NCI-H2227 (cell line): ENCODE data around the gene GATB.
A peak's percentile ranks its signal among the peaks of the same experiment; 100 is the strongest.

ENCODE experiments used
- DNase-seq: peaks from one replicate; lab custom pipeline; 2025; ENCODE audit not compliant: unreplicated experiment; lab: John Stamatoyannopoulos, UW

Gene GATB

DNA sequence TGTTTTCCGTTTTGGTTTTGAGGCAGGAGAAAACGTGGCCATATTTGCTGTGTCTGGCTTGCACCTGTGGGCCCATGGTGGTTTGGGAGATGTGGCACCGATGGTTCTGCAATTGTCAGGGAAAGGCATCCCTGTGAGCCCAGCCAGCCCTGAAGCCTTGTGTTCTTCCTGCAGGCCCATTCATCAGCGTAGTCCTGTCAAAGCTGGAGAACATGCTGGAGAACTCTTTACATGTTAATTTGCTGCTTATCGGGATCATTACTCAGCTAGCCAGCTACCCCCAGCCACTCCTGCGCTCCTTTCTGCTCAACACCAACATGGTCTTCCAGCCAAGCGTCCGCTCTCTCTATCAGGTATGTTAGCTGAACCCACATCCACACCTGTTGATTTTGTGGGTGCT lies 104.7 kb downstream of the GATB start:
- DNase-seq: no peak

DNA sequence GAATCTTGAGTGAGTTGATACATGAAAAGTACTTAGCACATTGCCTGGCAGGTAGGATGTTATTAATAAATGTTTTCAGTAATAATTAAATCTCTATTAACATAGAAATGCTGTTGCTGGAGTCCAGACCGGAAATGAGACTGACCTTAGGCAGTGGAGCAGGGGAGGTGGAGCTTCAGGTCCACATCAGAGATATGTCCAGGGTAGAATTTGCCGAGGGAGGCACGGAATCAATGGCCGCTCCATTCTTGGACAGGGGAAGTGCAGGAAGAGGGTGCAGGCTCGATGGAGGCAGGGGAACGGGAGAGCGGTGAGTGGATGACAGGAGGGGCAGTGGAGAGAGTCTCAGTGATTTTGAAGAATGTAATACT lies 107.3 kb downstream of the GATB start:
- DNase-seq: no peak

DNA sequence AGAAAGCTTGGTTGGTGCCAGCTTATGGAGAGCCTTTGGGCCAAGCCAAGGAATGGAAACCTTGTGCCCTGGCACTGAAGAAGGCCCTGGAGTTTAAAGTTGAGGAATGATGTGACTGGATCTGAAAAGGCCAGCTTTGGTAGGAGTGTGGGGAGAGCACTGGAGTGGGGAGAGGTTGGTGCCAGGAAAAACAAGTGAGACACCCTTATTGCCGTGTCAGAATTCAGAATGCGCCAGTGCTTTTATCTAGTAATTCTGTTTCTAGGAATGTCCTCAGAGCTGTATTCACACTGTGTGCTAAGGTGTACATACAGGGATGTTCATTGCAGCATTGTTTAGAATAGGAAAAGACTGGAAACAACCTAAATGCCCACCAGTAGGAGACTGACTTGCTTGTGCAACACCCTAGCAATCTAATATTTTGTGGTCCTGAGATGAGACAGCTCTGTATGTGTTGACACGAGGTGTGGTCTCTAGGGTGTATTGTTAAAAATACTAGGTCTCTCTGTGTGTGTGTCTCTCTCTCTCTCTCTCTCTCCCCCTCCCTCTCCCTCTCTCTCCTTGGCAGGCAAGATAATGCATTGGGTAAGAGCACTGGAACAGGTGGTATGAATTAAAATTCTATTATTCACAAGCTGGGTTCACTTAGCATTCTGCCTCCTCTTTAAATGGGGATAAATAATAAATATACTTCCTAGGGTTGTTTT lies 107.8 kb downstream of the GATB start:
- DNase-seq: no peak

DNA sequence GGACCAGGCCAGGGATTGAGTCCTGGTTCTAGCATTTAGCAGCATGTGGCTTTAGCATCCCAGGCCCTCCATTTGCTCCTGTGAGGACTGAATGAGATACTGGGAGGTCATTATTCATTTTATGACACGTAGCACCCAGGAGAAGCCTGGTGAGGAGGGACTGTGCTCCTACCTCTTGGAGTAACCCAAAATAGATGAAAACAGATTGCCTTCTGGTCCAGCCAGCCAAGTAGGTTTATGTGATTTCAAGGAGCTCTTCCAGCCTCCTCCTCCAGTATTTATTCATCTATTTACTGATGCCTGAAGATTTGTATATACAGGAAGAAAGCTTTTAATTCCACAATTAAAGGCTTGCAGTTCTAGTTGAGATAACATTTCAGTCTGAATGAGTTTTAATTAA lies 109.3 kb downstream of the GATB start:
- DNase-seq: no peak

DNA sequence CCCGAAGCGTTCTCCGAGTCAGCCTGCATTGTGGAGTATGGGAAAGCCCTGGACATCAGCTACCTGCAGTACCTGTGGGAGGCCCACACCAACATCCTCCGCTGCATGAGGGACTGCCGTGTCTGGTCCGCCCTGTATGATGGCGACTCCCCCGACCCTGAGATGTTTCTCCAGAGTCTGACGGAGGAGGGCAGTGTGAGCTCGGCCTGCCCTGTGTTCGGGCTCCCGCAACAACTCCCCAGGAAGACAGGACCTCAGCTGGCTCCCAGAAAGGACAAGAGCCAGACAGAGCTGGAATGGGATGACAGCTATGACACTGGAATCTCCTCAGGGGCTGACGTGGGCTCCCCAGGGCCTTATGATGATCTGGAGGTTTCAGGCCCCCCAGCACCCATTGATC lies 111.3 kb downstream of the GATB start:
- no peak for DNase-seq

DNA sequence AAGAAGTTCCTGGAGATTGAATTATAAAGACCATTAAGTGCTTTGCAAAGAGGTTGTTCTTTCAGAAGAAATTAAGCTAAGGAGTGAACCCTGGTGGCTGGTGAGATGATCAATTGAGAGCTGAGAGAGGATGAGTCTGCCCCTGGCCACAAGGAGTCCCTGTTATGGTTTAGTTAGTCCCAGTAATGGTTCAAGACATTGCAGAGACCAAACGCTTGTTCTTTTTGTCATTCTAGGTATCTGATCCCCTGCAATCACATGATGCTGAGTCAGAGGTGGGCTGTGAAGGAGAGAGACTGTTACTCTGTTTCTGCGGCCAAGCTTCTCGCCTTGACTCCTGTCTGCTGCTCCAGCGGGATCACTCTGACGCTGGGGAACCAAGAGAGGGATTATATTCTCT lies 114.5 kb downstream of the GATB start:
- DNase-seq: no peak

DNA sequence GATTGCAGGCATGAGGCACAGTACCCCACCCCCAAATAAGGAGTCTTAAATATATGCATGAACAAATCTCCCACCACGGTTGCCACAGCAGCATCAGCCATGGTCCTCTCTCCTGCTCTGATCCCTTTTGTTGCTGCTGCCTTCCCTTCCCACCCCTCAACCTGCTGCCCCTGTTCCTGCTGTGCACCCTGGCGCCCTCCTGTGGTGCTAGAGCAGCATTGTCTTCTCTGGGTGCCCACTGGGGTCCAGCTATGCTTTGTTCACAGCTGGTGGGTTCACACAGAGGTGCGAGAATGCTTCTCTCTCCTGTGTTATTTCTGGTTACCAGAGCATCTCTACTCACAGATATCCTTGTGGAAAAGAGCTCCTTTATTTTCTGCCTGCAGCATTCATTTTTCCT lies 116.2 kb downstream of the GATB start:
- DNase-seq: peak; percentile 12

DNA sequence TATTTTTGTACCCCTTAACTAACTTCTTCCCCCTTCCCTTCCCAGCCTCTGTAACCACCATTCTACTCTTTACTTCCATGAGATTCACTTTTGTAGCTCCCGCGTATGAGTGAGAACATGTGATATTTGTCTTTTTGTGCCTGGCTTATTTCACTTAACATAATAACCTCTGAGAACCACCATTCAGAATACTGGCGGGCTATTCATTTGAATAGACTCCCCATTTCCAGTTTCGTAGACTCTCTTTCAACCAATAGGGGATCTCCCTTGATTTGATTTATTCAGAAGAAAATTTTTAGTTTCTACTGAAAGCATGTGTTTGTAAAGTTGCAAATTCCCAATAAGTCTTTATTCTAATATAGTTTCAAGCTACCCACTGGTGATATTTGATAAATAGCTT lies 117.2 kb downstream of the GATB start:
- no peak for DNase-seq

DNA sequence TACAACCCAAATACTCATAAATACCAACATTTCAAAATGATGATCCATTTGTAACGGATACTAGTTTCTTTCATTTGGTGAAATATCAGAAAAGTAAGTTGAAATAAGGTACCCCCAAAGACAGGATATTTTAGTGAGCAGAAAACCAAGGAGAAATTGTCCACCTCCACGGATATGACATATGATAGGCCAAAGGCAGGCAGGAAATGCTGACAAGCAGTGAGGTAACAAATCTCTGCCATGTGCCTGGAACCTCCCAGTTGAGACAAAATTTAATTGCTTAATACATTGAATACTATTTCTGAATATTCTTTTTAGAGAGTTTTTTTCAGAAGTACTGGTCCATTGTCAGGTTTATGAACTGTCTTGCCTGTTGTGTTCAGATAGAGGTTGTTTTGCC lies 118.8 kb downstream of the GATB start:
- DNase-seq: no peak

DNA sequence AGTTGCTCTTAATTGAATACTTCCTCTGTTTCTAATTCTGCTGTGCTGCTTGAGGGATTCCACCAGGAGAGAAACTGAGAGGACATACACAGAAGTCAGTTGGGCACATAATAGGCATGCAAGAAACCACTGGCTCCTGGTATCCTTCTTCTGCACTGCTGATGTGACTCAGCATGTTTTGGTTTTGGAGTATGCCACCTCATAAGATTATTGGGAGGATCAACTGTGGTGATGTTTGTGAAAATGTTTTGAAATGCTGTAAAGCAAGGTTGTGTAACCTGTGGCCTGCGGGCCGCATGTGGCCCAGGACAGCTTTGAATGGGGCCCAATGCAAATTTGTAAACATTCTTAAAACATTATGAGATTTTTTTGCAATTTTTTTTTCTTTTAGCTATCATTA lies 119.6 kb downstream of the GATB start:
- DNase-seq: no peak

DNA sequence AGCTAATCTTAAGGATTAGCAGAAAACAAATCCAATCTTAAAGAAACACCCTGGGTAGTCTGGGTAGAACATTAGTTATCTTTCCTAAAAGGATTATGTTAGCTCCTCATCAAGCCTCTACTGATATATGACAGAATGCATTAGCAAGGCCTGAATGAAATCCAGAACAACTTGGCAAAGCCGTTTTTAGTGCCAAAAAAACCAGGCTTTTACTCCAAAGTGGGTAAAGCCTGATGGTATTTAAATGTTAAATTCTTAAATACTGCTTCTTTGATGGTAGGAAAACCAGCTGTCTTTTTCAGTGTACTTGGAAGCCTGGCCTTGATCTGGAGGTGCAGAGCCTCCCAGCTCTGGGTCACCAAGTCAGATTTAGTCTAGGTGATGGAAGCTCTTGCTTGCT lies 120.4 kb downstream of the GATB start:
- DNase-seq: no peak

DNA sequence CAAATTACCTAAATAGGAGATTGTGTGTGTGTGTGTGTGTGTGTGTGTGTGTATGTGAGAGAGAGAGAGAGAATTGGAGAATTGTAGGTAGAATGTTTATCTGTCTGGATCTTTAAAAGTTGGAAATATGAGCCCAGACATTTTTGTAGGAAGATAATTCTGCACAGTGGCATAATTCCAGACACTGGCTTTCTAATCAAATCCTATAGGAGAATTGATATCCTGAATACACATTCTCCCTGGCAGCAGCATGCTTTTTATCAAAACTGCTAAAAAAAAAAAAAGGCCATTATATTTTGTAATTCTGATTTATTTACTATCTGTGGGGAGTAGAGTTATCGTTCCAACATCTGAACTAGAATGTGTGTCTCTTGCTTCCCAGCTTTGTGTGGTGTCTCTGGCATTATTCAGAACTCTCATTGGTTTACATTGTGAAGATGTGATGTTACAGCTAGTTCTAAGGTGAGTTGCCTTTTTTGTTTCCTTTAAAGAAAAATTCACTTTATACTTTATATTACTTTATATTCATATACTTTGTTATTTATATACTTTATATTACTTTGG lies 122.4 kb downstream of the GATB start:
- no peak for DNase-seq

DNA sequence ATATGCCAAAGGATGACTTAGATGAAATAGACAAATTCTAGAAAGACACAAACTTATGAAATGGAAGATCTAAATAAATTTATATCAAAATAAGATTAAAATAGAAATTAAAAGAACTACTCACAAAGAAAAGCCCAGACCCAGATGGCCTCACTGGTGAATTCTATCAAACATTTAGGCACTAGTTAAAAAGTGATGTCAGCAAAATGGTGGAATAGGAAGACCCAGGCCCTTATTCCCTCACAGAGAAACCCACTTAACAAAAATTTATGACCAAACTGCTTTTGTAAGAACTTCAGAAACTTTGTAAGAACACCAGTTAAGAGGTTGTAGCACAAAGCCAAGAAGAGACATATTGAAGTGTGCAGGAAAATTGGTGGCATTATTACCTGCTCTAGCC lies 129.5 kb downstream of the GATB start:
- DNase-seq: no peak

DNA sequence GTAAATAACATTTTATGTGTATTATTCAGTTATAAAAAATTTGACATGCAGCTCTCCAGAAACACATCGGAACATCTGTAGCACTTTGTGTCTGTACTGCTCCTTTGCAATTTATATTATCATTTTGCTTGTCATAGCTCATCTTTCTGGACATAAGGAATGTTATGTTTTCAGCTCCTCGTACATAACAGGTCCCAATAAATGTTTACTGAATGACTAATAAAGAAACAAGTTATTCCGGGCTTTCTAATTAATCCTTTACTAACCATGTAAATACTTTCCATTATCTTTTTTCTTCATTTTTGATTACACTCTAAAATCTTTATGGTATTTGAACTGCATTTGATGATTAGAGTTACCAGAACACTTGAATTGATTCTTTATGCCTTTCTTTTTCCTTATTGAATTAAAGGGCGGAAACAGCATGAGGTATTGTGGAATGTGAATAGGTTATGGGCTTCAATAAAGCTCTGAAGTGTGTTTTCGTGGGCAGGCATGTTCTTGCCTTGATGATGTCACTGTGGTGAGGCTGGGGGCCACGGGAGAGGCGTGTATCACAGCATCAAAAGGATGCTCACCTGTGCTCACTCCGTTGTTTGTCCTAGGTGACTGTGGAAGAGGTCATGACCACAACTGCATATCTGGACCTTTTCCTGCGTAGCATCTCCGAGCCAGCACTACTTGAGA lies 131.6 kb downstream of the GATB start:
- DNase-seq: no peak

DNA sequence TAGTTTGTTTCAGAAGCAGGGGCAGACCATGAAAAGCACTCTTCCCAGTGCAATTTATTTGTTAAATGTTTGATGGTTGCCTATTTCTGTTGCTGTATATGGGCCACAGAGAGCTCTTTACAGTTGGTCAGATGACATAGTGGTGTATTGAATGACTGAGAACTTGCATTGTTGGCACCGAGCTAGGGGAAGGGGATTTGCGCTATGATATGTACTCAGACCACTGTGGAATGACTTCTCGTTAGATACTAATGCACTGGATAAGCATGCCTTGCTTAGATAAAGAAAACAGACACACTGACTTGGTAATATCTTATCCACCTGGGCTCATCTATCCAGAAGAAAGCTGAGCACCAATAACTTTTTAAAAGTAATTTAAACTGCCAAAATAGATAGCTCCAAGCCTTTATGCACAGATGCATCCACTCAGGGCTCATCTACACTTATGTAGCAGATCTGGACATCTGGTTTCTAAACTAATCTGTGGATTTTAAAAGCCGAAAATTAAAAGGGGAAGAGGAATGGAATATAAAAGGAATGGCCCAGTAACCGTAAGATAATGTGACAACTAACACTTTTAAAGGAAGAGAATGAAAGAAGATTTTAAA lies 132.7 kb downstream of the GATB start:
- DNase-seq: no peak

DNA sequence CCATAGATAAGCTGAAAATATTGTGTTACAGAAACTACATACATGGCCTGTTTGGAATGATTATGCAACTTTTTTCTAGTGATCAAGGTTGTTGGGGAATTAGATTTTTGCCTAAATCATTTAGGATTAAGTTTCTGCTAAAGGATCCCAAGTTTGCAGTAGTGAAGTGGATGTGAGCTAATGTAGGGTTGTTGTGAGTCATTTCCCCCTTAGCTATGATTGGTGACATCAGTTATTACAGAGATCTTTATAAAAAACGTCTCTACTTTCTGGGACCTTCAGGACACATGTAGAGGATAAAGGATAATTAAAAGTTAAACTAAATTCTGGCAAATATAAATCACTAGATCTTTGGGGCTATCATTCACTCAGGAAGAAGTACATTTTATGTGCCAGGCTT lies 133.3 kb downstream of the GATB start:
- DNase-seq: no peak

DNA sequence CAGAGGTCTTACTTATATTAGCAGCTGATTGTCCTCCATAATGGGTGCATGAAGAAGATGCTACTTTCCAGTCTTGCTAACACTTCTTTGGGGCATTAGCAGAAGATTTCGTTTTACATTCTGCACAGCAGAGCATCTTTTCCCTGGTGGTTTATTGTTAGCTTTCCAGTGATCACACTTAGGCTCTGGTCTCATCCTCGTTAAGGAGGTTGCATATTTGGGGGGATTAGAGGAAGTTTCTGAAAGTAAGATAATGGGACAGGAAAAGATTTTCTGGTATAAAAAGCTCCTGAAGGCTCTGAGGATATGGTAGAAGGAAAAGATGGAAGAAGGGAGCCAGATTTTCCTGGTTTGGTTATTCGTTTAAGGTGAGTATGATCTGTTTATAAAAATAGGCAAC lies 134.1 kb downstream of the GATB start:
- no peak for DNase-seq

DNA sequence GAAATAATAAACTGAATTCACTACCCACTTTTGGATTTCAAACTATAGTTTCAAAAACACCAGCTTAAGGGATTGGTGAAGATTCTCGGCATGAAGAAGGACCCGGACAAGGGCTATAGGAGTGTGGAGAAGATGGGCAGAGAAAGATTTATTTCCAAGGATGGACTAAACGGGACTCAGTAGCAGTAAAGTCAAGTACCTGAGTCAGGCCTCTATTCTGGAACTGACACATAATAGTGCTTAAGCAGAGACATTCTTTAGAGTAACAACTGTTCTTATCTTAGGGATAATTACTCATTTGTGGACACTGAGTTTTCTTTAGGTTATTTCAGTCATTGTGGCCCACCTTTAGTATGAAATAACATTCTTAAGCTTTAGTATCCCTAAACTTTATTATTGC lies 134.6 kb downstream of the GATB start:
- no peak for DNase-seq

DNA sequence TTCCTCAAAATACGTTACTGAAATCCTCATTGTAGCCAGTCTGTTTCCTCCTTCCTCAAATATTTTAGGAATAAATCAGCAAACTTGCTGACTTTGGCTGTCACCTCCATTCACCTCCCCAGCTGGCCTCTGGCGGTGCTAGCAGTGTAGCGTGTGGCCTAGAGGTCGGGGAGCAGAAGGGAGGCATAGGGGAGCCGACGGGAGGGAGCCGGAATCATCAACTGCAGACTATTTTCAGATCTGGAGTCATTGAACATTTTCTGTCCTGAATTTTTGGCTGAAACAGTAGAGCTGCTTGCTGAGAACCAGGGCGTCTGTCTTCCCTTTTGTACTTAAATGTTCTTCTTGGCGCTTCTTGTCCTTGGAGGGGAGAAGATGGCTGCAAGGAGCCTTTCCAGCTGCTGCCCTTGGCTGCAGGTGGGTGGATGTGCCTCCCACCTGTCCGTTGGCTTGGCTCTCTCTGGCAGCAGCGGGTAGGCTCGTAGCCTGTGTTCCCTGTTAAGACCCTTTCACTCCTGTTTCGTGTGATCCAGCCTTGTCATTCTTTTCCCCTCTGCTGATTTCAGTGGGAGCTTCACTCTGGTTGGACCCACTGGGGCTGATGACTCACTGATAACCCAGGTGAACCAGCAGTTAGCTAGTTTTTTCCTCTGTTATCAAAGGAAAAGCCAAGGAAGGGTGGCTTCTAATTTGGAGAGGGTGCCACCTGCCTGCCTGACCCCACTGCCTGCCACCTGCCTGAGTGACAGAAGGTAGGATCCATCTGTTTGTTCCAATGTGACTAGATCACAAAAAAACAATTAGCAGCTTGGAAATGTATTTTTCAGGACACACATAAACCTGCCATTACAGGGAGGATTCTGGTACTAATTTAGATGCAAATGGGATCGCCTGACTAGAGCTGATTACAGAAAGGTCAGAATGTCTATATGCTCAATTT lies 135.9 kb downstream of the GATB start:
- DNase-seq: no peak
